ENCODE results near the gene PSME3.
A peak's percentile ranks its signal among the peaks of the same experiment; 100 is the strongest.

PSME3 gene

GRCh38 chr17:42818379-42818778 lies 14.8 kb upstream of the PSME3 start:
- no peak for DNase-seq

- no peak for DNase-seq
Observed at GRCh38 chr17:42819939-42820535, 13.2 kb upstream of the PSME3 start.

GRCh38 chr17:42821176-42821575 lies 12.0 kb upstream of the PSME3 start:
- no peak for DNase-seq

GRCh38 chr17:42827472-42827871 lies 5.7 kb upstream of the PSME3 start:
- no peak for DNase-seq

- DNase-seq: no peak
Observed at GRCh38 chr17:42830971-42831370, 2.2 kb upstream of the PSME3 start.

- no peak for DNase-seq
Observed at GRCh38 chr17:42832213-42832933, 824 bp upstream of the PSME3 start.

- no peak for DNase-seq
Observed at GRCh38 chr17:42833767-42834422, 698 bp downstream of the PSME3 start.

- no peak for DNase-seq
Observed at GRCh38 chr17:42835732-42836131, 2.5 kb downstream of the PSME3 start.

GRCh38 chr17:42841975-42842685 lies 8.9 kb downstream of the PSME3 start:
- no peak for DNase-seq

GRCh38 chr17:42843358-42843934 lies 10.2 kb downstream of the PSME3 start:
- peak; percentile 41 for DNase-seq

GRCh38 chr17:42844271-42844670 lies 11.1 kb downstream of the PSME3 start, which contains the start of gene AOC2:
AOC2 (plus strand) TSS chr17:42844580; CDS start chr17:42844627, 47 bp downstream.
- no peak for DNase-seq

GRCh38 chr17:42844761-42845555 lies 11.8 kb downstream of the PSME3 start:
- DNase-seq: no peak

- no peak for DNase-seq
Observed at GRCh38 chr17:42845556-42845917, 12.3 kb downstream of the PSME3 start.

GRCh38 chr17:42845918-42846593 lies 12.9 kb downstream of the PSME3 start:
- DNase-seq: no peak

GRCh38 chr17:42846594-42847280 lies 13.5 kb downstream of the PSME3 start:
- DNase-seq: no peak

GRCh38 chr17:42848093-42848492 lies 14.9 kb downstream of the PSME3 start:
- DNase-seq: no peak

GRCh38 chr17:42849031-42849430 lies 15.8 kb downstream of the PSME3 start:
- no peak for DNase-seq

GRCh38 chr17:42849451-42850181 lies 16.4 kb downstream of the PSME3 start:
- no peak for DNase-seq

GRCh38 chr17:42850954-42851353 lies 17.8 kb downstream of the PSME3 start, which contains the start of gene AOC3:
AOC3 (plus strand) TSS chr17:42851199; CDS start chr17:42851344, 145 bp downstream.
- no peak for DNase-seq

Measured in 8988T (cell line).